Suprapubic skin (tissue), 4 donors: ENCODE data around the gene RPL13.

Experiments
- CTCF ChIP-seq, 2 donors: fragments of 200-600 bp in 1 of 2; fragments of 450-650 bp in 1 of 2; sonication (generic) in 1 of 2; IDR thresholded peaks; one replicate each; pipeline ENCODE4 v1.5.1; 2016 to 2019; ENCODE audit warnings: antibody characterized with exemption in 2 of 2, mild to moderate bottlenecking in 1 of 2, moderate library complexity in 1 of 2
- EP300 ChIP-seq: sonication (generic); formaldehyde crosslinking; IDR thresholded peaks from one replicate; pipeline ENCODE4 v1.6.1; 2017; ENCODE audit warnings: antibody characterized with exemption
- POLR2A ChIP-seq, 2 donors: fragments of 450-650 bp; IDR thresholded peaks; one replicate each; pipeline ENCODE4 v1.6.1; 2017; ENCODE audit warnings: antibody characterized with exemption in 2 of 2, mild to moderate bottlenecking in 2 of 2, moderate library complexity in 2 of 2
- POLR2AphosphoS5 ChIP-seq, 3 donors: sonication (generic); formaldehyde crosslinking; IDR thresholded peaks; one replicate each; pipeline ENCODE4 v1.6.1; 2017; ENCODE audit warnings: antibody characterized with exemption in 3 of 3

DNA sequence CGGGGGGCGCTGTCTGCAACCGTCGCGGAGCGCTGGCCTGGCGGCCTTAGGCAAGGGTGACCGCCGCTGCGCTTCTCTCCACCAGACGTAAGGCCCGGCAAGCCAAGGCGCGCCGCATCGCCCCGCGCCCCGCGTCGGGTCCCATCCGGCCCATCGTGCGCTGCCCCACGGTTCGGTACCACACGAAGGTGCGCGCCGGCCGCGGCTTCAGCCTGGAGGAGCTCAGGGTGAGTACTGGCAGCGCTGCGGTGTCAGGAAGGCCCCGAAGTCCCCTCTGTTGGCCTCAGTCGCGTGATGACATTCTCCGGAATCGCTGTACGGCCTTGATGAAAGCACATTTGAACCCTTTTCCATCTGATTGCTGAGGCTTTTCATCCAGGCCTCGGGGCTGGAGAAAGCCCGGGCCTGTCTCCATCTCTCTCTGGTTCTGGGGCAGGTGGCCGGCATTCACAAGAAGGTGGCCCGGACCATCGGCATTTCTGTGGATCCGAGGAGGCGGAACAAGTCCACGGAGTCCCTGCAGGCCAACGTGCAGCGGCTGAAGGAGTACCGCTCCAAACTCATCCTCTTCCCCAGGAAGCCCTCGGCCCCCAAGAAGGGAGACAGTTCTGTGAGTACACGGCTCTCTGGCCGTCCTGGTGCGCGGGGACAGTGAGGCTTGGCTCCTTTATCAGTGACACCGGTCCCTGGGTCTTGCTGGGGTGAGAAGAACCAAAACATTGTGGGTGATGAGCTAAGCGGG, 831 bp downstream of the RPL13 start:
- no peak for TF ChIP-seq POLR2A (IDR thresholded peaks at IDR 0.05)
- TF ChIP-seq CTCF (IDR thresholded peaks at IDR 0.05) = no peak
- no peak for TF ChIP-seq EP300
- no peak for TF ChIP-seq POLR2AphosphoS5 (IDR thresholded peaks at IDR 0.05)
